HG03378 (cell line): ENCODE data around the gene TVP23C.

Experiments
- ATAC-seq: cut with Tn5 transposase; IDR thresholded peaks from one replicate; pipeline ENCODE4 v1.9.1; 2021; ENCODE audit warnings: mild to moderate bottlenecking, moderate library complexity; ENCODE audit not compliant: unreplicated experiment

TVP23C gene

GRCh38 chr17:15496735-15497670, 66.3 kb downstream of the TVP23C start:
- ATAC-seq: no peak

GRCh38 chr17:15494821-15495220, 68.5 kb downstream of the TVP23C start:
- ATAC-seq: no peak

- no peak for ATAC-seq
Measured at GRCh38 chr17:15493693-15494035, 69.6 kb downstream of the TVP23C start.

- ATAC-seq: no peak
Measured at GRCh38 chr17:15492791-15493692, 70.2 kb downstream of the TVP23C start.

- ATAC-seq: no peak
Measured at GRCh38 chr17:15492186-15492585, 71.1 kb downstream of the TVP23C start.

GRCh38 chr17:15490634-15491261, 72.5 kb downstream of the TVP23C start:
- ATAC-seq: no peak

- ATAC-seq: no peak
Measured at GRCh38 chr17:15488557-15488956, 74.7 kb downstream of the TVP23C start.

GRCh38 chr17:15485045-15485444, 78.2 kb downstream of the TVP23C start:
- no peak for ATAC-seq

- no peak for ATAC-seq
Measured at GRCh38 chr17:15483431-15483830, 79.9 kb downstream of the TVP23C start.

GRCh38 chr17:15482476-15482875, 80.8 kb downstream of the TVP23C start:
- ATAC-seq: no peak

GRCh38 chr17:15481481-15481880, 81.8 kb downstream of the TVP23C start:
- ATAC-seq: no peak

- no peak for ATAC-seq
Measured at GRCh38 chr17:15480204-15480603, 83.1 kb downstream of the TVP23C start.

- no peak for ATAC-seq
Measured at GRCh38 chr17:15479703-15480102, 83.6 kb downstream of the TVP23C start.

GRCh38 chr17:15478845-15479244, 84.4 kb downstream of the TVP23C start:
- ATAC-seq: no peak

GRCh38 chr17:15475631-15476354, 87.5 kb downstream of the TVP23C start:
- no peak for ATAC-seq

GRCh38 chr17:15472891-15473290, 90.4 kb downstream of the TVP23C start:
- no peak for ATAC-seq

GRCh38 chr17:15470536-15470935, 92.7 kb downstream of the TVP23C start:
- ATAC-seq: no peak

GRCh38 chr17:15469260-15469659, 94.0 kb downstream of the TVP23C start:
- no peak for ATAC-seq

GRCh38 chr17:15468126-15468525, 95.2 kb downstream of the TVP23C start:
- no peak for ATAC-seq

GRCh38 chr17:15467592-15467991, 95.7 kb downstream of the TVP23C start, which contains the start of gene CDRT4:
TSS of gene CDRT4 (minus strand) at chr17:15467621. CDS start at chr17:15440238, 27,383 bp downstream.
- ATAC-seq: no peak
